Effector memory CD4-positive, alpha-beta T cell (primary cell): ENCODE data around the gene SCAPER.

Source experiments
- DNase-seq, 3 donors: peaks; one replicate each; pipeline ENCODE4 v3.0.0-alpha.2; 2020
- H3K27ac ChIP-seq: 2 replicates; pipeline ENCODE4 v1.7.0; 2013; ENCODE audit warnings: mild to moderate bottlenecking, low read length, moderate library complexity; ENCODE audit not compliant: insufficient read depth, poor library complexity, severe bottlenecking
- H3K27me3 ChIP-seq: replicated peaks from 2 replicates; pipeline ENCODE4 v1.7.0; 2013; ENCODE audit warnings: mild to moderate bottlenecking, low read length; ENCODE audit not compliant: insufficient read depth, control insufficient read depth, poor library complexity, severe bottlenecking
- H3K36me3 ChIP-seq: 2 replicates; pipeline ENCODE4 v1.7.0; 2013; ENCODE audit warnings: mild to moderate bottlenecking, low read length, moderate library complexity; ENCODE audit not compliant: control insufficient read depth, insufficient read depth
- H3K4me1 ChIP-seq: 2 replicates; pipeline ENCODE4 v1.7.0; 2013; ENCODE audit warnings: low read length, mild to moderate bottlenecking; ENCODE audit not compliant: control insufficient read depth, insufficient read depth, poor library complexity, severe bottlenecking
- H3K4me3 ChIP-seq: 2 replicates; pipeline ENCODE4 v1.7.0; 2013; ENCODE audit warnings: low read length, low read depth, mild to moderate bottlenecking; ENCODE audit not compliant: insufficient read depth, poor library complexity, severe bottlenecking
- H3K9me3 ChIP-seq: 2 replicates; pipeline ENCODE4 v1.7.0; 2013; ENCODE audit warnings: mild to moderate bottlenecking, low read length, moderate library complexity; ENCODE audit not compliant: control insufficient read depth

SCAPER gene

DNA sequence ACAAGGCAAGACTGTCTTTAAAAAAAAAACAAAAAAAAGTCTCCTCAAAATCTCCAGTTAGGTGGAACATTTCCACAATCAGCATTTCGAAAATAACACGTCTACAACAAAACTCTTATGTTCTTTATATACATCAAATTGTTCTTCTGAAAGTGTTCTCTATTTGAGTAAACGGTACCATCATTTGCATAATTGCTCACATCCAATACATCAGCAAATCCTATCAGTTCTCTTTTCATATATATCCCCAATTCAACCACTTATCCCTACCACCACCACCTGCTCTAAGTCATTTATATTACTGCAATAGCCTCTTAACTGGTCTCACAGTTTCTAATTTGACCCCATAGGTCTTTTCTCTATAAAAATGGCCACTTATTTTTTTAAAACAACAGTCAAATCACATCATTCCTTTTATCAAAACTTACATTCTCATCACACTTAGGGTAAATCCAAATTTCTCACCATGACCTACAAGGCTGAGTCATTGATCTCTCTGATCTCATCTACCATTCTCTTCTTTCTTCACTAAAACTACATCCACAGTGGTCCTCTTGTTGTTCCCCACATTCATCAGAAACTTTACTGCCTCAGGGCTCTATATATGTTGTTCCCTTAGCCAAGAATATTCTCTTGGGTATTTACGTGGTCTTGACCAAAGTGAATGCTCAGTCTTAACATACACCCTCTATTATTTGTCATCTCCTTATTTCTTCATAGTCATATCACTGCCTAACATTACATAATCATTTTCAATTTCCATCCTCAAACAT lies 237.0 kb downstream of the SCAPER start:
- H3K4me1 ChIP-seq = no peaks in the 10 kb centered on the region
- no peaks in the 10 kb centered on the region for H3K9me3 ChIP-seq
- DNase-seq = no peak
- no peak overlapping the region for H3K4me3 ChIP-seq
- H3K27me3 ChIP-seq = no peaks in the 10 kb centered on the region
- no peak overlapping the region for H3K27ac ChIP-seq
- H3K36me3 ChIP-seq = no peaks in the 10 kb centered on the region

DNA sequence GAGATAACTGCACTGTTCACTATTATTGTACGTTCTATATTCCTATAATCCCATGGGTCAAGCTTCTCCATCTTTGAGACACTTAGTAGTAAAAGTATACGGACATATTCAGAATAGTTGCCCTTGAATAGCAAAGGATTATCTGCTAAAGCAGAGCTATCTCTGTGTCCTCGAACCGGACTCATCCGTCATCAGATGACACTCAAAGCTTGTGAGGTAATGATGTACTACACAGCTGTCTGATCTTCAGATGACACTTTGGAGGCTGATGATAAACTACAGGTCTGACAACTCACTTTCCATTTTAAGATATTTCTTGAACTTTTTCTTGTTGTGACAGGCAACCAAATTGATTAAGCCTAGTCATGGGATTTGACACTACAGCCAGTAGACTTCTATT lies 240.2 kb downstream of the SCAPER start:
- no peak overlapping the region for H3K4me3 ChIP-seq
- no peaks in the 10 kb centered on the region for H3K4me1 ChIP-seq
- no peaks in the 10 kb centered on the region for H3K36me3 ChIP-seq
- H3K9me3 ChIP-seq = no peaks in the 10 kb centered on the region
- no peak overlapping the region for H3K27ac ChIP-seq
- no peaks in the 10 kb centered on the region for H3K27me3 ChIP-seq
- no peak for DNase-seq

DNA sequence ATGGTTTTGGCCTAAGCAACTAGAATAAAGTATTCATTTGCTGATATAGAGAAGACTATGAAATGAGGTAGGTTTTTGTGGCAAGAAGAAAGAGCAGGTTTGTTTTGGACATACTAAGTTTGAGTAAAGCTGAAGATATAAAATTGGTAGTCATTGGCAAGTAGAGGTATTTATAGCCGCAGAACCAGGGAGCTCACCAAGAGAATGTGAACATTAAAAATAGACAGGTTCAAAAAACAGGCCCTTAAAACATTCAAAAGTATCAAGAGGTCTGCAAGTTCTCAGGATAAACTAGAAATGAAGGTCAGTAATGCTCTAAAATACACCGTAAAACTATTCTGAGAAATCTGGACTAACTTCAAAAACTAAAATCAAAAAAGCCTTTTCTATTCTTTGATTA lies 240.7 kb downstream of the SCAPER start:
- Histone ChIP-seq H3K9me3 (no peaks in the 10 kb centered on the region), H3K27me3 (no peaks in the 10 kb centered on the region), H3K27ac (no peak overlapping the region), H3K36me3 (no peaks in the 10 kb centered on the region), H3K4me1 (no peaks in the 10 kb centered on the region), H3K4me3 (no peak overlapping the region)
- no peak for DNase-seq

DNA sequence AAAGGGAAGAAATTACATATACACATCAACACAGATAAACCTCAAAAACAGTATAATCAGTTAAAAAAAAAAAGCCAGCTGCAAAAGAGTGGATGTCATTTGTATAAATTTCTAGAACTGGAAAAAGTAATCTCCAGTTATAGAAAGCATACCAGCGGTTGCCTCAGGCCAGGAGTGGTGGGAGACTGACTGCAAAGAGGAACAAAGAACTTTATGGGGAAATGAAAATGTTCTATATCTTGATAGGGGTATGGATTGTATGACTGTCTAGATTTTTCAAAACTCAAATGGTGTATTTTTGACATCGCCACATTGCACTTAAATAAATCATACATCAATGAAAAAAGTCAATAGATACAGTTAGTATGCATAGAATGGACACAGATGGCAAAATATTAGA lies 241.6 kb downstream of the SCAPER start:
- no peaks in the 10 kb centered on the region for H3K36me3 ChIP-seq
- H3K4me1 ChIP-seq = no peaks in the 10 kb centered on the region
- no peak overlapping the region for H3K27ac ChIP-seq
- no peak for DNase-seq
- H3K27me3 ChIP-seq = no peaks in the 10 kb centered on the region
- H3K4me3 ChIP-seq = no peak overlapping the region
- H3K9me3 ChIP-seq = no peaks in the 10 kb centered on the region

DNA sequence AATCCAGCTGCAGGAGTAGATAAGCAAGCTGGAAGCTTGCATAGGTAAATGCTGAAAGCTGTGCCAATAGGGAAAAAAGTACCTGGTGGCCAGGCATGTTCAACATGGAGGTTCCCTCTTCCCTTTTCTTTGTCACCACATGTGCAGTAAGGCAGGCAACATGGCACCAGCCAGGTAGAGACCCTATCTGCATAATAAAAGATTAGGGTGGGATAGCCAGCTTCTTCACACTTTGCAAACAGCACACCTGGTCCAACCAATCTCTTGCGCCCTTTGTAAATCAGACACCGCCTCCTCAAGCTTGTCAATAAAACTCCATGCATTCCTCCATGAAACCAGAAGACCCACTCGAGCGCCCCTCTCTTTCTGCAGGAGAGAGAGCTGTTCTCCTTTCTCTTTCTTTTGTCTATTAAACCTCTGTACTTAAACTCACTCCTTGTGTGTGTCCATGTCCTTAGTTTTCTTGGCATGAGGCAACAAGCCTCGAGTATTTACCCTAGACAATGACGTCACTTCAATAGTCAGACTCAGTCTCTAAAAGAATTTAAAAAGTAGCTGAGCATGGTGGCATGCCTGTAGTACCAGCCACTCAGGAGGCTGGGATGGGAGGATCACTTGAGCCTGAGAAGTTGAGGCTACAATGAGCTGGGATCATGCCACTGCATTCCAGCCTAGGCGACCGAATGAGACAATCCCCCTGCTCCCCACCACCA lies 256.3 kb downstream of the SCAPER start:
- H3K36me3 ChIP-seq = peaks cover 6% of the 10 kb centered on the region
- H3K27ac ChIP-seq = no peak overlapping the region
- no peak overlapping the region for H3K4me3 ChIP-seq
- no peak for DNase-seq
- H3K9me3 ChIP-seq = no peaks in the 10 kb centered on the region
- H3K4me1 ChIP-seq = no peaks in the 10 kb centered on the region
- H3K27me3 ChIP-seq = no peaks in the 10 kb centered on the region

DNA sequence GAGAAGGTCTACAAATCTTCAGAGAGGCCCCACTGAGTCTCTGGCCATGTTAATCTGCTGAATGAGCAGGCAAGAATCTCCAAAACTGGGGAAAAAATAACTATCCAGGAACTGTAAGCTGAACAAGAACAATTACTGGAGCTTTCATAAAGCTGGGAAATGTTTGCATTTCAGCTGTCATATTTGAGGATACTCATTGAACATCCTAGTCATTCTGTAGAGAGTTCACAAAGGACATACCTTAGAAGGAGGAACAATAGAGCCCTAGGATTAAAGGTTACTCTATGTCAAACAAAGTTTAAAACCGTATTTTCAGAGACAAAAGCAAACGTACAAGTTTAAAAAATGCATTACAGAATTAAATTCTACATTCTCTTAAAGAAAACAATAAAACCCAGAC lies 257.5 kb downstream of the SCAPER start:
- no peak overlapping the region for H3K27ac ChIP-seq

DNA sequence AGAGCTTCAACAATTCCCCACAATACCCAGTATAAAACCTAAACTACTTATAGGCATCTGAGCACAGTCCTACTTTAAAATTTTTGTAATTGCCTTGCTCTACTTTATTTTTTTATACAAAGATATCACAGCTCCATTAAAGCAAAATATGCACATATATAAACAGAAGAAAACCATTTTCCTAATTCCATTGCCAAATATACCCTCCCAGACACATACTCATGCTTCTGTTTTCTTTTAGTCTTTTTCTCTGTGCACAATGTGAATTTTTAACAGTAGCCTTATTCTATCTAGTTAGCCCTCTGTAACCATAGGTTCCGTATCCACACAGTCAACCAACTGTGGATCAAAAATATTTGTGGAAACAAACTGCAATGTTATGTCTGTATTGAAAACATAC lies 260.5 kb downstream of the SCAPER start:
- Histone ChIP-seq H3K4me1 (no peaks in the 10 kb centered on the region), H3K27me3 (no peaks in the 10 kb centered on the region), H3K4me3 (no peak overlapping the region), H3K36me3 (peaks cover 6% of the 10 kb centered on the region), H3K27ac (no peak overlapping the region), H3K9me3 (no peaks in the 10 kb centered on the region)
- no peak for DNase-seq

More for the DNA sequence above, 257.5 kb downstream of the SCAPER start:
- H3K27me3 ChIP-seq = no peaks in the 10 kb centered on the region
- no peak for DNase-seq
- no peaks in the 10 kb centered on the region for H3K4me1 ChIP-seq
- H3K4me3 ChIP-seq = no peak overlapping the region
- H3K9me3 ChIP-seq = no peaks in the 10 kb centered on the region
- peaks cover 6% of the 10 kb centered on the region for H3K36me3 ChIP-seq

DNA sequence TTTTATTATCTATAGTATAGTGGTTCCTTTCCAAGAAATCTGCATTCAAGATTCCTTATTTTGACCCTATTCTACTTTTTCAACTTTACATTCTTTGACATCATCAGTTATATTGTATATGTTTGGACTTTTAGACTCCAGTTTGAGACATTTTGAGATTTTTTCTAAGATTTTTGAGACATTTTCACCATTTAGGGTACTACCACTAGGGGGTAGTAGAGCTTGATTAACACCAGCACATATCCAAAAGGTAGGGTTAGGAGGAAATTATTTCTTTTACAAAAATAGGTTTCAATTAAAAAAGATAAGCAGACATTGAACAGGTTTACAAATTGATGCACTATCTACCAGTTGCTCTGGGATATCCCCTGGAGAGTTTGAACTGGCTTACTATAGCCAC lies 262.5 kb downstream of the SCAPER start:
- H3K27me3 ChIP-seq = no peaks in the 10 kb centered on the region
- H3K36me3 ChIP-seq = peaks cover 5% of the 10 kb centered on the region
- no peak overlapping the region for H3K27ac ChIP-seq
- no peak for DNase-seq
- no peak overlapping the region for H3K4me3 ChIP-seq
- H3K9me3 ChIP-seq = no peaks in the 10 kb centered on the region
- no peaks in the 10 kb centered on the region for H3K4me1 ChIP-seq

DNA sequence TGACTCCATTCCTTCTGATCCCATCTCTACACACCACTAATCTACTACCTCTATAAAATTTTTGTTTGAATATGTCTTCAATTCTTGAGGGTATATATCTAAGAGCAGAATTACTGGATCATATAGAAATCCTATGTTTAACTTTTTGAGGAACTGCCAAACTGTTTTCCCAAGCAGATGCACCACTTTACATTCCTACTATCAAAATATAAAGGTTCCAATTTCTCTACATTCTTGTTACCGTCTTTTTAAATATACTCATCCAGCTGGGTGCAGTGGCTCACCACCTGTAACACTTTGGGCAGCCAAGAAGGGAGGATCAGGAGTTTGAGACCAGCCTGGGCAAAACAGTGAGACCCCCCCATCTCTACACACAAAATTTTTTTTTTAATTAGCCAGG lies 268.0 kb downstream of the SCAPER start:
- Histone ChIP-seq H3K4me3 (no peak overlapping the region), H3K4me1 (no peaks in the 10 kb centered on the region), H3K36me3 (no peaks in the 10 kb centered on the region), H3K27ac (no peak overlapping the region), H3K9me3 (no peaks in the 10 kb centered on the region), H3K27me3 (no peaks in the 10 kb centered on the region)
- no peak for DNase-seq

DNA sequence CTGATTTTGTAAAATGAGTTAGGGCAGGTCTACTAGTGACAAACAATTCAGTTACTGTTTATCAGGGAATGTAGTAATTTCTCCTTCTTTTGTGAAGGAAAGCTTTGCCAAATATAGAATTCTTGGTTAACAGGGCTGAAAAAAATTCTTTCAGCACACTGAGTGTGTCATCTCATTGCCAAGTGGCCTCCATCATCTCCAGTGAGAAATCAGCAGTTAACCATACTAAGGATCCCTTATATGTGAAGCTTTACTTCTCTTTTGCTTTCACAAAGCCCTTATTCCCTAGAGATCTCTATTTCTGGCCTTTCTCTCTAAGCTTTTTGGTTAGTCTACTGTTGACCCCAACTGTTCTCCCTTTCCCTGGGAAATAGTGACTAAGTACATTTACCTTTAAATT lies 269.1 kb downstream of the SCAPER start:
- no peak overlapping the region for H3K27ac ChIP-seq
- no peaks in the 10 kb centered on the region for H3K36me3 ChIP-seq
- no peak overlapping the region for H3K4me3 ChIP-seq
- DNase-seq = no peak
- H3K9me3 ChIP-seq = no peaks in the 10 kb centered on the region
- no peaks in the 10 kb centered on the region for H3K27me3 ChIP-seq
- no peaks in the 10 kb centered on the region for H3K4me1 ChIP-seq
